NT2/D1 (cell line): ENCODE measurements around the gene MPHOSPH8.

Experiments
- DNase-seq: peaks from one replicate; pipeline ENCODE4 v3.0.0-alpha.2; 2011; ENCODE audit warnings: low read depth, low spot score
- H3K27me3 ChIP-seq: 2 replicates; pipeline ENCODE4 v1.6.0; 2011; ENCODE audit warnings: mild to moderate bottlenecking; ENCODE audit not compliant: insufficient read length, insufficient read depth
- H3K36me3 ChIP-seq: 2 replicates; pipeline ENCODE4 v1.6.1; 2011; ENCODE audit warnings: mild to moderate bottlenecking, low read length, mixed read lengths; ENCODE audit not compliant: insufficient read depth, insufficient read length
- H3K4me1 ChIP-seq: 2 replicates; pipeline ENCODE4 v1.5.1; 2011; ENCODE audit not compliant: insufficient read depth, insufficient read length
- H3K4me3 ChIP-seq: 2 replicates; pipeline ENCODE4 v1.5.1; 2011; ENCODE audit warnings: low read depth; ENCODE audit not compliant: insufficient read length
- H3K9ac ChIP-seq: 2 replicates; pipeline ENCODE4 v1.6.0; 2011; ENCODE audit warnings: low read depth; ENCODE audit not compliant: insufficient read length
- H3K9me3 ChIP-seq: 2 replicates; pipeline ENCODE4 v1.5.1; 2011; ENCODE audit warnings: mild to moderate bottlenecking, low read length; ENCODE audit not compliant: insufficient read depth
- SUZ12 ChIP-seq: IDR thresholded peaks from 2 replicates; pipeline ENCODE4 v1.6.1; 2011; ENCODE audit not compliant: insufficient read length, insufficient read depth; ENCODE audit errors: extremely low read depth
- YY1 ChIP-seq: IDR thresholded peaks from 2 replicates; pipeline ENCODE4 v1.6.1; 2011; ENCODE audit not compliant: insufficient read length, insufficient read depth
- ZNF274 ChIP-seq: IDR thresholded peaks from 2 replicates; pipeline ENCODE4 v1.6.1; 2011; ENCODE audit warnings: mild to moderate bottlenecking, low read depth, low read length

Gene MPHOSPH8

DNA sequence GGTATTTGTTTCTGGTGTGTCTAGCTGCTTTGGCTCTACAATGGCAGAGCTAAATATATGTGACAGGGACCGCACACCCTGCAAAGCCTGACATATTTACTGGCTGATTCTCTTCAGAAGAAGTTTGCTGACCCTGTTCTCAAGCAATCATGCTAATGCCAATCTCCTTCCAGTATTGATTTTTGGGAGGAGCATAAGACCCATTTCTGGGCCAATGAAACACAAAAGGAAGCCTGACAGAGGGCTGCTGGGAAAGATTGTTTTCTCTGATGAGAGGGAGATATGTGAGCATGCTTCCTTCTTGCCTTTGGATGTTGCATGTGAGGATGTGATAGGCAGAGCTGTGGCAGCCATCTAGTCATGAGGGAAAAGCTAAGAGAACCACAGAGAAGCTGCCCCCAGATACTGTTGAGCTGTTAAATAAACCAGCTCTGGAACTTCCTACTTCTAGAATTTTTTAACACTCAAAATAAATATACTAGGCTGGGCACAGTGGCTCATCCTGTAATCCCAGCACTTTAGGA lies 40.7 kb upstream of the MPHOSPH8 start:
- Histone ChIP-seq H3K36me3 (no peaks in the 10 kb centered on the region), H3K9ac (no peak overlapping the region), H3K4me3 (no peak overlapping the region), H3K4me1 (peaks cover 2% of the 10 kb centered on the region), H3K27me3 (no peaks in the 10 kb centered on the region), H3K9me3 (no peaks in the 10 kb centered on the region)
- TF ChIP-seq SUZ12 (no peak), YY1 (no peak), ZNF274 (no peak)
- DNase-seq = no peak

- H3K9me3 ChIP-seq = no peaks in the 10 kb centered on the region
- no peak overlapping the region for H3K9ac ChIP-seq
- H3K36me3 ChIP-seq = no peaks in the 10 kb centered on the region
- no peak for DNase-seq
- no peaks in the 10 kb centered on the region for H3K27me3 ChIP-seq
- no peaks in the 10 kb centered on the region for H3K4me1 ChIP-seq
- H3K4me3 ChIP-seq = no peak overlapping the region
- TF ChIP-seq YY1 = no peak
- no peak for TF ChIP-seq SUZ12
- TF ChIP-seq ZNF274 = no peak
Measured at GRCh38 chr13:19596086-19596485, 37.4 kb upstream of the MPHOSPH8 start.

DNA sequence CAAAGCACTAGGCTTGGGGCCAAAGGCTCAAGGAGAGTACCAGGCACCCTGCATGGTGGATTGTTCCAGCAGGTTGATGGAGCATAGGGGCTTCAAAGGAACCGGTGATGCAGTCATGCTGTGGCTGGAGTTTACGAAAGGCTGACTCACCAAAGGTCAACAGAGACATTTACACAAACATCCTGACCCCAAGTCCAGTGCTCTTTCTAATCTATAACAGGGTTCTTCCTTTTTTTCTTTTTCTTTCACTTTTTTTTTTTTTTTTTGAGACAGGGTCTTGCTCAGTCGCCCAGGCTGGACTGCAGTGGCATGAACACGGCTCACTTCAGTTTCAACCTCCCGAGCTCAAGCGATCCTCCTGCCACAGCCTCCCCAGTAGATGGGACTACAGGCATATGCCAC lies 36.5 kb upstream of the MPHOSPH8 start:
- TF ChIP-seq ZNF274 = no peak
- Histone ChIP-seq H3K27me3 (no peaks in the 10 kb centered on the region), H3K36me3 (no peaks in the 10 kb centered on the region), H3K9ac (no peak overlapping the region), H3K9me3 (no peaks in the 10 kb centered on the region), H3K4me3 (no peak overlapping the region), H3K4me1 (no peaks in the 10 kb centered on the region)
- no peak for DNase-seq

DNA sequence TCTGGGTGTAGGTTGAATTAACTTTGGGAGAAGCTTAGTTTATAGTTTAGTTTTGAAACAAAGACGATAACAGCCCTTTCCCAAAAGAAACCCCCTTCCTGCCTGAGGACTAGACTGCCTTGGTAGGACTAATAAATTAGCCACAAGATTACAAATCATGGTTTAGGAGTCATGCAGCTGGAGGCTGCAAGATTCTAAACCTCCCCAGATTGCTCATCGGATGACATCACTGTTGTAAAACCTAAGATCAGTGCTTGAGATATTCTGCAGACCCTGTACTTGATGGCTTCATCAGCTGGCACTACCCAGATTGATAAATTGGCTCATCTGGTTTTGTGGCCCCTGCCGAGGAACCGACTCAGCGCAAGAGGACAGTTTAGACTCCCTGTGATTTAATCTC lies 35.9 kb upstream of the MPHOSPH8 start:
- TF ChIP-seq ZNF274 = no peak
- no peak for TF ChIP-seq SUZ12
- no peak for TF ChIP-seq YY1
- H3K9ac ChIP-seq = no peak overlapping the region
- H3K36me3 ChIP-seq = no peaks in the 10 kb centered on the region
- H3K27me3 ChIP-seq = no peaks in the 10 kb centered on the region
- H3K4me1 ChIP-seq = no peaks in the 10 kb centered on the region
- no peak overlapping the region for H3K4me3 ChIP-seq
- no peak for DNase-seq
- no peaks in the 10 kb centered on the region for H3K9me3 ChIP-seq

GRCh38 chr13:19601749-19602725 lies 31.4 kb upstream of the MPHOSPH8 start:
- Histone ChIP-seq H3K4me1 (no peaks in the 10 kb centered on the region), H3K36me3 (peaks cover 34% of the 10 kb centered on the region), H3K9me3 (peaks cover 26% of the 10 kb centered on the region), H3K9ac (peak overlapping the region; percentile 85), H3K27me3 (no peaks in the 10 kb centered on the region), H3K4me3 (peak overlapping the region; percentile 61)
- no peak for DNase-seq
- TF ChIP-seq ZNF274 (no peak), YY1 (no peak), SUZ12 (no peak)

GRCh38 chr13:19604306-19604705 lies 29.2 kb upstream of the MPHOSPH8 start:
- Histone ChIP-seq H3K4me1 (no peaks in the 10 kb centered on the region), H3K27me3 (no peaks in the 10 kb centered on the region), H3K9me3 (peaks cover 26% of the 10 kb centered on the region), H3K9ac (no peak overlapping the region), H3K4me3 (no peak overlapping the region), H3K36me3 (peaks cover 44% of the 10 kb centered on the region)
- DNase-seq = no peak
- TF ChIP-seq SUZ12 (no peak), YY1 (no peak), ZNF274 (no peak)

DNA sequence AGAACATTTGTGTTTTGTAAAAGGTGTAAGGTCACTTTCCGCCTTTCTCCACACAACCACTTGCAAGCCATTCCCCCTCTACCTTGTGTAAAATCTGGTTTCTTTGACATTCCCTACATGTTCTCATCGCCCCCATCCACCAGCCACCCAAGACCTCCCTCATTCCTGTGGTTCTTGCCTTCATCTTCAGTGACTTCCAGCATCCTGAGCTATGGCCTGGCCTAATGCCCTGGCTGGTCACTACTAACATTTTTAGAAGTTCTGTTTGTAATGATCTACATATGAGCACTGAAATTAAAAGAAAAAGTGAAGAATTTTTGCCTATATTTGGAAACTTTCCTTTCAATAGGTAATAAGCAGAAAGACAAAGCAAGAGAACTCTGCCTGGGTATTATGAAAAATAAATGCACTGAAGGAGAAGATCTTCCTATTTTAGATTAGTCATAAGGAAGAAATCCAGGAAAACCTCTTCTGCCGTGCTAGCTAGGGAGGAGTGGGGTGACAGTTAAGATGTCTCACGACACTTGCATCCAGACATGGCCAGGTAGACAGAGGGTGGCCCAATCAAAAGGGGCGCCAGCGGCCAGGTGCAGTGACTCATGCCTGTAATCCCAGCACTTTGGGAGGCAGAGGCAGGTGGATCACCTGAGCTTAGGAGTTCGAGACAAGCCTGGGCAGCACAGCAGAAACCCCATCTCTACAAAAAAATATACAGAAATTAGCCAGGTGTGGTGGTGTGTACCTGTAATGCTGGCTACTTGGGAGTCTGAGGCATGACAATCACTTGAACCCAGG lies 28.1 kb upstream of the MPHOSPH8 start:
- Histone ChIP-seq H3K9ac (no peak overlapping the region), H3K4me1 (no peaks in the 10 kb centered on the region), H3K36me3 (peaks cover 44% of the 10 kb centered on the region), H3K9me3 (peaks cover 26% of the 10 kb centered on the region), H3K4me3 (no peak overlapping the region), H3K27me3 (no peaks in the 10 kb centered on the region)
- TF ChIP-seq ZNF274 (no peak), YY1 (no peak), SUZ12 (no peak)
- DNase-seq = no peak
